Germinal center (tissue), 1 donor: Measurements from ENCODE around the gene LAMA2.

ENCODE experiments used
- DNase-seq: peaks from one replicate; pipeline ENCODE4 v3.0.0; 2012; ENCODE audit warnings: mixed read lengths, low spot score

The LAMA2 gene

DNA sequence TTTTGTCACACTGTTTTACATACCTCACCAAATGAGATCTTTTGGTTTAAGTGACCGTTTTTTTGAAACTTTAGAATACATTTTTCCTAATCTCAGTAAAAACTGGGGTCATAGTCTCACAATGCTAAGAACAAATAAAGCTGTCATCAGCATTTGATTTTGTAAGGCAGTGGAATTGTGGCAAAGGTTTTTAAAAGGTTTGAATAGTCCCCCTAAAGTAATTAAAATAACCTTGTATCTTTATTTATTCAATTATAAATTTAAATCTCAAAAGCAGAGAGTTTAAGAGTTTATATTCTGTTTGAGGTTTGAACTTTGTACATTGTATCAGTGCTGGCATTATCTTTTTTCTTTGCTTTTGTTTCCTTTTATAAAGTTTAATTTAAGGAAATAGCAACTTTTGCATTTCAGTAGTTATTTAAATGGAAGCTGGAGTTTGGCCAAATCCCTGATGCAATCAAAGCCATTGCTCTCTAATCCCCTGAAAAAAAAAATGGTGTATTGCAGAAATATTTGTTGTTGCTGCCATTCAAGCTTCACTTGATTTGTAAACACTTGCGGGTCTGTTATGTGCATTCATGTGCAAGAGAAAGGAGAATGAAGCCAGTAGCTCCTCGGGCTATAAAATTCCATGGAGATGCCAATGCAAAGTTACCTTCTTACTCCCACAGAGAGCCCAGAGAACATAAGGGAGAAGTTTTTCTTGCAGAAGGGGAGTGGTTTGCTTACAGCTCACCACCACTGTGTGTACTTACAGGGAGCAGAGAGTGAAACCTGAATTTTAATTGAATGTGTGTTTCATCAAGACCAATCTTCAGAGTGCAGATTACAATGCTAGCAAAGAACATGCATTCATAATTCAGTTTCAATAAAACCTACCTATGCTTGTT lies 435.2 kb downstream of the LAMA2 start:
- DNase-seq = no peak

DNA sequence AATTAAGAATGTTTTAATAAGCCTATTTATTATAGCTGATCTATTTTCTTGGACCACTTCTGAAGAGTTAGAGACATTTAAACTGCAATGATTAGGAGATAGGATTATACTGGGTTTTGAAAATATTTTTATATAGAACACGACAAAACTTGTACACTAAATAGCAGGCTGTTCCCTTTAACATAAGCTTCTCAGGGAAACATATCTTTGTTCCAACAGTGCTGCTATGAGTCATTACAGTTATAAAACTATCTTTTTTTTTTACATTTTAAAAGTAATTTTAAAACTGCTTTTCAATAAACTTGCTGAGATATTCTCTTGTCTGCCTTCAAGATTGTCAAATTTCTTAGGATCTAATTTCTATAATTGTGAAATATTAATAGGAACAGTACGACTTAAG lies 438.0 kb downstream of the LAMA2 start:
- DNase-seq = no peak

DNA sequence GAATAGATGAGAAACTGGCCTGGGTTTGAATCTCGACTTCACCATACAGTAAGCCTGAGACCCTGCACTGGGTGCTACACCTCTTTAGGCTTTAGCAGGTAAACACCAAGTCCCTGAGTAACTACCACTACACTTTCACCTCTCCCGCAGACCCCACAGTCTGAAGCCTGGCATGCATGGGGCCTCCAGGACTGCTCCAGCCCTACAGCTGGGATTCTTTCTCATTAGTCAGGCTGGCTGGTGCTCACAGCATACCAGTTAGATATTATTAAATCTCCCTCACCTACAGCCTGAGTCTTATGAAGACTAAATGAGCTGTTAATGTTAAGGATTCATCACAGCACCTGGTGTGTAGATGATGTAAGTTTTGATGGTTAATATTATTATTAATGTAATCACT lies 438.4 kb downstream of the LAMA2 start:
- no peak for DNase-seq

DNA sequence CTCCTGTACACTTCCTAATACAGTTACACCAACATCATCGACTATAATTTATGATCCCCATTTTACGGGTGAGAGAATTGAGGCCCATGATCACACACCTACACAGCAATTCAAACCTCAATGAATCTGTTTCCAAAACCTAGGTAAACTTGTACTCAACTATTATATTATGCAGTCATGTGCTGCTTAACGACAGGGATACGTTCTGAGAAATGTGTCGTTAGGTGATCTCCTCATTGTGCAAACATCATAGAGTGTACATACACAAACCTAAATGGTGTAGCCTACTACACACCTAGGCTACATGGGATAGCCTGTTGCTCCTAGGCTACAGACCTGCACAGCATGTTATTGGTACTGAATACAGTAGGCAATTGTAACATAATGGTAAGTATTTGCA lies 441.4 kb downstream of the LAMA2 start:
- no peak for DNase-seq

DNA sequence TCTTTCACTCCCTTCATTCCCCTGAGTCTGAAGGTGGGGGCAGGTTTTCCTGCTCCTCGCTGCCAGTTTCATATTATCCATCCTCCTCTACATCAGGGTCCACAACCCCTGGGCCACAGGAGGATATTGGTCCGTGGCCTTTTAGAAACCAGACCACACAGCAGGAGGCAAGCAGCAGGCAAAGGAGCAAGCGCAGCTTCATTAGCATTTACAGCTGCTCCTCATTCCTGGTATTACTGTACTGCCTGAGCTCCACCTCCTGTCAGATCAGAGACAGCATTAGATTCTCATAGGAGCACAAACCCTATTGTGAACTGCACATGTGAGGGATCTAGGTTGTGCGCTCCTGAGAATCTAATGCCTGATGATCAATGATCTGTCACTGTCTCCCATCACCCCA lies 446.7 kb downstream of the LAMA2 start:
- DNase-seq = no peak

GRCh38 chr6:129331450-129332138 lies 448.7 kb downstream of the LAMA2 start:
- DNase-seq = no peak

DNA sequence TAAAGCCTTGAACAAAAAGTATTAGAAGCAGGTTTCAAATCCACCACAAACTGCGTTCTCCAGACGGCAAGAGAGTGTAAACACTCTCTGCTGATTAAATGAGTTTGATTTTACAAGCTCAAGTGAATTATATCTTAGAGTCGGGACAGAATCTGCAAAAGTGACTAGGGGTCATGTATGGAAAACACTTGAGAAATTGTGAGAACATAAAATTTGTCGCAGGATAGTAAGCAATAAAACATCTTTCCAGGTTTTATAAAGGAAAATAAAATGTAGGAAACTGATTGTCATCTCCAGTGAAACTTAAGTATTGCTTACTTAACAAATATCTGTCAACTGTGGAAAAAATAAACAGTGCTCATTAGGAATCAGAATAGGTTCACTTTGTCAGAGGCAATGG lies 452.9 kb downstream of the LAMA2 start:
- DNase-seq = no peak

GRCh38 chr6:129338683-129339082 lies 455.7 kb downstream of the LAMA2 start:
- DNase-seq = no peak

DNA sequence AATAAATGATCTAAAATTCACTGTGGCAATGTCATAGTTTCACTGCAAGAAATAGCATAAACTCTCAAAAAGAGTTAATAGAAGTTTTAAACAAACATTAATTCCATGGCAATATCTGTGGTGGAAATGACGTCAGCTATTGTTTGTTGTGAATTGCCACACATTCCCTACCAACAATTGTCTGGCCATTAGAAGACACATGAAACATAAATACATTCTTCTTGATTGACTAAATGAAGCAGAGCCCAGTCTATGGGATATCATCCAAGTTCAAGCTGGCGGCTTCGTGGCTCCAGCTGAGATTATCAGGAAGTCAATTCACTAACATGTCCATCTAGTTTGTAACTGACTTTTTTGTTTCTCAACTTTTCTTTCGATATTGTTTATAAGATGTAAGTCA lies 458.0 kb downstream of the LAMA2 start:
- no peak for DNase-seq

DNA sequence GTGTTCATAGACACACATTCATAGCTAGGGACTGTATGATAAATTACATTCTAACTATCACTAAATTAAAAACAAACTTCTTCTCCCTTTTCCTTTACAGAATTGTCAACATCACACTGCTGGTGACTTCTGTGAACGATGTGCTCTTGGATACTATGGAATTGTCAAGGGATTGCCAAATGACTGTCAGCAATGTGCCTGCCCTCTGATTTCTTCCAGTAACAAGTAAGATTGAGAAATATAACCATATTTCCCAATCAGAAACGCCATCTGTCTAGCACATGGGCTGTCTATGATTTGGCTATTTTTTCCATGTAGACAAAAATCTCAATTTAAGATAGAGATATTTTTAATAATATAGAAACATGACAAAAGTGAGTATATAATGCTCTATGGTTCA lies 459.3 kb downstream of the LAMA2 start:
- no peak for DNase-seq

- DNase-seq = no peak
These were observed 459.9 kb downstream of the LAMA2 start for GRCh38 chr6:129342796-129343195.

DNA sequence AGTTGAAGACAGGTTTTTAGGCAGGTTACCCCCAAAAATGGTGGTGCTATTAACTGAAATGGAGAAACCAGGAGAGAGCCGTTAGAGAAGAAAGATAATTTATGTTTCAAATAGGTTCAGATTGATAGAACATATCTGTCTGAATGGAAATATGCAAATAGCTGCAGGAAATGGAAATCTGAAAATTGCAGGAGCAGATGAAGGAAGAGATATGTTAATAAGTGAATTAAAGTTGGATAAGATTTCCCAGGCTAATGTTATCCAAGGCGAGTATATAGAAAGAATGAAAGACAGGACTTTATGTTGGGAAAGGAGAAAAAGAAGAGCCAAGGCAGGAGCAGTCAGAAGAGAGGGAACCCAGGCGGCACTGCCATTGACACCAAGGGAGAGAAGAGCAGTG lies 461.4 kb downstream of the LAMA2 start:
- no peak for DNase-seq

DNA sequence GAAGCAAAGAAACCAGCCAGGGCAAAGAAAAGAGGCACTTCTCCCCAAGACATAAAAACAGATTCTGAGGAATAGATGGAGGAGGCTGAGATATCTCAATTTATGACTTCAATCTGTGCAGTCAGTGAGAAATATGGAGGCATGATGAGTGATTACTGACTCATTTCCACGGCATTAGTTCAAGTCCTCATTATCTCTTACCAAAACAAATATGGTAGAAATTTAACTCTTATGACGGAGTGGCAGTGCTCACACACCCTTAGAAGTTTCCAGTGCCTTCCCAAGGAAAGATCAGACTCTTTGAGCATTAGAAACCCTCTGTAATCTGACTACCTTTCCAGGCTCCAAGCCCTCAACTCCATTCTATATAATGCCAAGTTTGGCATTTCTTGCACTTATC lies 463.0 kb downstream of the LAMA2 start:
- no peak for DNase-seq

DNA sequence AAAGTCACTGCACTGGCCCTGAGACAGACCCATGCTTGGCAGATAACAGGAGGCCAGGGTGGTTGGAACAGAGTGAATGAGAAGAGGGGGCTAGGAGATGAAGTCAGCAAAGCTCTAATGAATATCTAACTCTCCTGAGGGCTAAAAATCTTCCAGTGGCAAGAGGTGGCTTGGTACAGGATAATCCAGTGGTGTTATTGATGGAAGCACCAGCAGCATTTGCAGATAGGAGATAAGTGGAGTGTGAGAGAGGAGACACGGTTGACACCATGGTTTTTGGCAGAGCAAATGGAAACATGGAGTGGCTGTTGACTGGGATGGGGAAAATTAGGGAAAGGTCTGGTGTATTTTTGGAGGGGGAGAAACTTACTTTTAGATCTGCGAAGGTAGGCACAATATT lies 464.0 kb downstream of the LAMA2 start:
- no peak for DNase-seq

- DNase-seq = no peak
These were observed 467.3 kb downstream of the LAMA2 start for GRCh38 chr6:129350278-129350677.

DNA sequence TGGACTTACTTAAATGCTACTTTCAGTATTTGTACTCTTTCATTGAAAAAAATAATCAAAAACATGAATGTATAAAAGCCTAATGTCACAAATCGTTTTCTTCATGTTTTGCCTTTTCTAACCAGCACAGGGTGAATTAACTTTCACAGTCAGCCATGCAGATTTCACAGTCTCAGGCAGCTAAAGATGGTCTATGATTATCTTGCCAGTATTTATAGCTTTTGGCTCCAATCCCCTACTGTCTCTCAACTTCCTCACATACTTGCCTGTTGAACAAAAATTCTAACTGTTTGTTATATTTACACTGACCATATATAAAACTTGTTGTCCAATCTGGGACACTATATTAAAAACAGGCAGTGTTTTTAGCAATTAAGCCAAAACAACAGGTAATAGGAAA lies 468.9 kb downstream of the LAMA2 start:
- no peak for DNase-seq

DNA sequence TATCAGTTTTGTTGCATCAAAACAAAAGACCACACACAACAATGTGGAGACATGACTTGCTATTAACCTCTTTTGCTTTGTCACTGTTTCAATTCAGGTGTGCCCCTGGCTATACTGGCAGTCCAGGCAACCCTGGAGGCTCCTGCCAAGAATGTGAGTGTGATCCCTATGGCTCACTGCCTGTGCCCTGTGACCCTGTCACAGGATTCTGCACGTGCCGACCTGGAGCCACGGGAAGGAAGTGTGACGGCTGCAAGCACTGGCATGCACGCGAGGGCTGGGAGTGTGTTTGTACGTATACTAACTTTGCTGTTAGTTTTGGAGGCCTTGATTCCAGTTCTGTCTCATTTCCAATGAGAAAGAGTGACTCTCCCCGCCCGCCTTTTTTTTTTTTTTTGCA lies 470.1 kb downstream of the LAMA2 start:
- no peak for DNase-seq

DNA sequence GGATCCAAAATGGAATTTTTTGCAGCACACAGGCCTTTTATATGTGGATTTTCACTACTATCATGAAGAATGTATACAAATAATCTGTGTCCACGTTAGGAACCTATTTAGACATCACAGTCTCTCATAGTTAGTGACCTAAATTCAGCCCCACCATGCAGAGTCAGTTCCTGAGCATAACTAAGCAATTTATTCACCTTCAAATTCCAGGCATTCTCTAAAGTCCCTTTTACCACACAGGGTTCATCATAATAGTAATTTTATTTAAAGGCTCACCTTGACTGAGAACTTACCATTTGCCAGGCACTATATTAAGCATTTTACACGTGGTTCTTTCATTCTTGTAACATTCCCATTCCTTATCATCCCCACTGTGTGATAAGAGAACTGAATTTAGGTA lies 473.2 kb downstream of the LAMA2 start:
- DNase-seq = no peak

DNA sequence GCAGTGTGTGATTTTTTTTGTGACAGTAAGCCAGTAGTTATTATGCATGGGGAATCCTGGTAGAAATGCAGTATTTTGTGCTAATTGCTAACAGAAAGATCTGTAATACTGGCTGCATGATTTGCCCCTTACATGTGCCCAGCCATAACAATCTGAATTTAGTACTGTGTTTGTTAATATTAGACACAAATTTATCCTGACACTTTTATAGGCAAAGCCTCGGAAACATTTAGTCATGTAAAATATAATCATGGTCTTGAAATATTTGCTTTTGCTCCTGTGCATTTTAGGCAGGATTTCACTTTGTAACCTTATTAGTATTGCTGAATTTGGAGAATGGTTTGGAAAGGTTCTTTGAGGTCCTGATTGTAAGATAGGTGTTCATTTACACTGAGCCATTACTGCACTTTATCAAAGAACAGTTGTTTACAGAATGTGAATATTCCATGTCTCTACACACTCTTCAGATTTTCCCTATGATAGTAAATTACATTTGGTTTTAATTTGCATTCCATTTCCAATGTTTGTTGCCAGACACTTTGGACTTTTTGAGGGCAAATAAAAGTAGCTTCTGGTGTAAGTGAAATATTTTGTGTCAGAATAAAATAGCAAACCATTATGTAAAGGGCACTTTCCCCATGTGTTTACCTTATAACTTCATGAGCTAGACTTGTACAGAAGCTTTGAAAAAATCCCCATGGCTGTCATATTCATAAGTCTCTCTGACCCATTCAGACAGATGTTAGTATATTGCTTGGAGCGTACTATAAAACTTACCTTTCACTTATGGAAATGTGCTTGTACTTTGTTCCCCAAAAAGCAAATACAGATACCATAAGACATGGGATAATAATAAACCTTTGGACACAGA lies 477.1 kb downstream of the LAMA2 start:
- no peak for DNase-seq

DNA sequence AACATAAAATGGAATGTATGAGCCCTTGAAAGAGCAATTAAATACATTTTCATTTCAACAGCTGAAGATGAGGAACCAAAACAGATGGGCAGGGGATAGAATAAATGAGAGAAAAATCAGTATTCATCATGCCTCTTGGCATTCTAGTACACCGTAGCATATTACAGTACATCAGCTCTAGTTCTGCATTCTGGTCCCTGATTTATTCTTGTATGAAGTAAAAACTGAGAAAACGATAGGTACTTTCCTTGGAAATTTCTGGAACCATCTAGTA lies 477.7 kb downstream of the LAMA2 start:
- DNase-seq = no peak

GRCh38 chr6:129364037-129364436 lies 481.1 kb downstream of the LAMA2 start:
- no peak for DNase-seq

GRCh38 chr6:129364767-129365166 lies 481.8 kb downstream of the LAMA2 start:
- DNase-seq = no peak

GRCh38 chr6:129368076-129368475 lies 485.1 kb downstream of the LAMA2 start:
- no peak for DNase-seq
